H1 (cell line): ENCODE measurements around the gene ZNF143. TPM values are rescaled to one million over a fixed set of nuclear protein-coding genes. Genes with fewer than 3 reads are reported as not detected.
"Not testable (repeated sequence)": the region's sequence is repeated elsewhere in the genome, so short reads cannot be mapped to it uniquely, and the experiment has no call there.

Experiments used
- CTCF ChIA-PET: fragments of 300-600 bp; sonication (Branson Sonifier 250); formaldehyde crosslinking; loops from one replicate; lab custom pipeline; 2021; ENCODE audit not compliant: partially characterized antibody; lab: Charles Lee
- POLR2A ChIA-PET: fragments of 300-600 bp; sonication (Branson Sonifier 250); formaldehyde crosslinking; loops from one replicate; lab custom pipeline; 2021; ENCODE audit warnings: inconsistent platforms; ENCODE audit not compliant: partially characterized antibody; lab: Charles Lee
- DNase-seq, 2 experiments: peaks; one replicate each; pipeline versions ENCODE4 v3.0.0 to v3.0.0-alpha.2; 2010 to 2022; ENCODE audit warnings: low spot score in 2 of 2, low read depth in 1 of 2, mixed read lengths in 1 of 2
- FAIRE-seq: peaks from 2 replicates; lab custom pipeline; 2011; peaks lifted over from hg19 to GRCh38; lab: Jason Lieb, UNC
- H2AFZ ChIP-seq: 2 replicates; pipeline ENCODE4 v1.8.1; 2012; ENCODE audit warnings: low read length, inconsistent platforms
- H2AK5ac ChIP-seq: 2 replicates; pipeline ENCODE4 v1.6.1; 2013; ENCODE audit warnings: low read depth, low read length
- H2BK120ac ChIP-seq: replicated peaks from 2 replicates; pipeline ENCODE3; 2013; ENCODE audit warnings: low read depth, low read length, inconsistent platforms
- H2BK12ac ChIP-seq: 2 replicates; pipeline ENCODE4 v1.6.1; 2013; ENCODE audit warnings: low read depth, low read length
- H2BK15ac ChIP-seq: 2 replicates; pipeline ENCODE4 v1.6.1; 2013; ENCODE audit warnings: low read length
- H2BK20ac ChIP-seq: 2 replicates; pipeline ENCODE4 v1.6.1; 2013; ENCODE audit warnings: low read length
- H2BK5ac ChIP-seq: 2 replicates; pipeline ENCODE4 v1.6.1; 2013; ENCODE audit warnings: low read depth, low read length
- H3K14ac ChIP-seq: 2 replicates; pipeline ENCODE4 v1.6.1; 2013; ENCODE audit warnings: inconsistent platforms; ENCODE audit not compliant: insufficient read length
- H3K18ac ChIP-seq: 2 replicates; pipeline ENCODE4 v1.6.1; 2013; ENCODE audit warnings: low read length; ENCODE audit errors: extremely low read depth
- H3K23ac ChIP-seq: 2 replicates; pipeline ENCODE4 v1.6.1; 2013; ENCODE audit warnings: inconsistent platforms; ENCODE audit not compliant: insufficient read length
- H3K23me2 ChIP-seq: 2 replicates; pipeline ENCODE4 v1.6.1; 2013; ENCODE audit warnings: low read depth, low read length
- H3K27ac ChIP-seq: 2 replicates; pipeline ENCODE4 v1.6.1; 2011; ENCODE audit warnings: low read depth, low read length, inconsistent platforms
- H3K27me3 ChIP-seq, 4 experiments: replicated peaks in 1 of 4; 1 replicate in 1 of 4; 2 replicates in 3 of 4; pipeline versions ENCODE4 v1.6.1 to v1.8.1; 2011 to 2013; ENCODE audit warnings: low read length in 3 of 4, mild to moderate bottlenecking in 3 of 4, inconsistent platforms in 2 of 4, mixed read lengths in 2 of 4, moderate library complexity in 1 of 4; ENCODE audit not compliant: control insufficient read depth in 3 of 4, insufficient read depth in 3 of 4; ENCODE audit errors: extremely low read depth in 1 of 4
- H3K36me3 ChIP-seq, 4 experiments: 2 replicates each; pipeline versions ENCODE4 v1.6.1 to v1.8.1; 2011 to 2013; ENCODE audit warnings: mild to moderate bottlenecking in 4 of 4, low read length in 3 of 4, moderate library complexity in 2 of 4, control low read depth in 1 of 4, inconsistent platforms in 1 of 4; ENCODE audit not compliant: insufficient read depth in 4 of 4, control insufficient read depth in 2 of 4
- H3K4ac ChIP-seq: replicated peaks from 2 replicates; pipeline ENCODE3; 2013; ENCODE audit warnings: low read length, low read depth, mixed read lengths, inconsistent platforms; ENCODE audit not compliant: insufficient read length
- H3K4me1 ChIP-seq, 4 experiments: replicated peaks in 1 of 4; 1 replicate in 1 of 4; 2 replicates in 3 of 4; pipeline versions ENCODE4 v1.6.1 to v1.8.1; 2011 to 2013; ENCODE audit warnings: low read length in 3 of 4, inconsistent platforms in 2 of 4, mixed read lengths in 1 of 4; ENCODE audit not compliant: insufficient read depth in 4 of 4, control insufficient read depth in 3 of 4
- H3K4me2 ChIP-seq, 2 experiments: 2 replicates each; pipeline versions ENCODE4 v1.6.1 to v1.8.1; 2011 to 2013; ENCODE audit warnings: low read depth in 2 of 2, low read length in 2 of 2, control low read depth in 1 of 2, inconsistent platforms in 1 of 2, mild to moderate bottlenecking in 1 of 2; ENCODE audit not compliant: insufficient read depth in 1 of 2
- H3K4me3 ChIP-seq, 4 experiments: fragments of 200-600, 300-600 bp in 1 of 4; sonication (generic), shearing (Covaris generic), sonication (Bioruptor Twin) in 1 of 4; 2 replicates each; pipeline versions ENCODE4 v1.5.1 to v1.8.1; 2011 to 2016; ENCODE audit warnings: low read length in 4 of 4, low read depth in 3 of 4, control low read depth in 2 of 4, inconsistent platforms in 2 of 4, mild to moderate bottlenecking in 2 of 4, mixed read lengths in 1 of 4, moderate library complexity in 1 of 4; ENCODE audit not compliant: insufficient read depth in 2 of 4; ENCODE audit errors: extremely low read depth in 1 of 4
- H3K56ac ChIP-seq: replicated peaks from 2 replicates; pipeline ENCODE3; 2013; ENCODE audit warnings: low read depth, mild to moderate bottlenecking, mixed read lengths, low read length, inconsistent platforms; ENCODE audit not compliant: insufficient read length
- H3K79me1 ChIP-seq: 2 replicates; pipeline ENCODE4 v1.6.1; 2013; ENCODE audit warnings: low read depth, low read length, control low read depth
- H3K79me2 ChIP-seq, 2 experiments: 2 replicates each; pipeline versions ENCODE4 v1.6.1 to v1.8.1; 2012 to 2013; ENCODE audit warnings: low read length in 2 of 2, mild to moderate bottlenecking in 2 of 2, inconsistent platforms in 1 of 2; ENCODE audit not compliant: insufficient read depth in 2 of 2, control insufficient read depth in 1 of 2
- H3K9ac ChIP-seq, 4 experiments: replicated peaks in 1 of 4; 1 replicate in 1 of 4; 2 replicates in 3 of 4; pipeline versions ENCODE4 v1.6.1 to v1.8.1; 2011 to 2013; ENCODE audit warnings: low read depth in 3 of 4, low read length in 3 of 4, control low read depth in 2 of 4, mild to moderate bottlenecking in 2 of 4, moderate library complexity in 2 of 4, inconsistent platforms in 1 of 4; ENCODE audit errors: extremely low read depth in 1 of 4
- H3K9me3 ChIP-seq, 2 experiments: 2 replicates each; pipeline versions ENCODE4 v1.6.1 to v1.8.1; 2012 to 2013; ENCODE audit warnings: mild to moderate bottlenecking in 2 of 2, moderate library complexity in 2 of 2, control low read depth in 1 of 2, inconsistent platforms in 1 of 2, low read depth in 1 of 2, low read length in 1 of 2, mixed read lengths in 1 of 2; ENCODE audit not compliant: insufficient read depth in 2 of 2
- H4K20me1 ChIP-seq, 2 experiments: replicated peaks in 1 of 2; 2 replicates each; pipeline versions ENCODE3 to v1.8.1; 2011 to 2013; ENCODE audit warnings: inconsistent platforms in 2 of 2, low read length in 2 of 2, mild to moderate bottlenecking in 1 of 2; ENCODE audit not compliant: insufficient read depth in 2 of 2, control insufficient read depth in 1 of 2
- H4K5ac ChIP-seq: 2 replicates; pipeline ENCODE4 v1.6.1; 2013; ENCODE audit warnings: low read length, low read depth, mixed read lengths, inconsistent platforms; ENCODE audit not compliant: insufficient read length
- H4K8ac ChIP-seq: 2 replicates; pipeline ENCODE4 v1.8.0; 2013; ENCODE audit warnings: mild to moderate bottlenecking, moderate library complexity, low read length, inconsistent platforms; ENCODE audit not compliant: insufficient read depth; ENCODE audit errors: extremely low read depth
- H4K91ac ChIP-seq: replicated peaks from 2 replicates; pipeline ENCODE3; 2013; ENCODE audit warnings: low read length, mixed read lengths, inconsistent platforms; ENCODE audit not compliant: insufficient read length
- WGBS, 2 experiments: shearing (Covaris generic) in 1 of 2; methylation state at CpG; one replicate each; pipeline versions ENCODE4 v1.1.6 to v1.1.7; 2013 to 2015; ENCODE audit warnings: low lambda C conversion rate in 2 of 2, mixed read lengths in 2 of 2, inconsistent platforms in 1 of 2, low coverage in 1 of 2, missing lambda C conversion rate in 1 of 2; ENCODE audit not compliant: insufficient replicate concordance in 2 of 2, insufficient coverage in 1 of 2, insufficient read length in 1 of 2; ENCODE audit errors: extremely low coverage in 1 of 2, missing lambda C conversion rate in 1 of 2; 5-methylcytosine and 5-hydroxymethylcytosine counted together
- polyA plus RNA-seq, 7 experiments: library from polyadenylated mRNA; depleted of rRNA in 3 of 7; stranded (reverse) in 5 of 7; unstranded in 2 of 7; fragments of >200 nt in 5 of 7; fragments of 200-250 nt in 2 of 7; gene quantifications; 1 replicate in 5 of 7; 2 replicates in 1 of 7; 4 replicates in 1 of 7; pipeline versions ENCODE4 v1.2.1 to v1.2.3, GENCODE V29; 2011 to 2013; ENCODE audit warnings: missing spikeins in 2 of 7, mixed read lengths in 2 of 7
- total RNA-seq: library from RNA; stranded (reverse); fragmentation: NEBNext Ultra II Directional; extraction: Animal tissue kit (Norgen Biotek cat#: 25700); gene quantifications from 2 replicates; pipeline ENCODE4 v1.2.1, GENCODE V29; 2021

Gene ZNF143
- total and polyA plus RNA-seq, 2 of the 8 experiments (the other 6 are each of a cell fraction or from before 2014, with no cell fraction given) = 43.0 to 69.2 TPM

- H3K14ac ChIP-seq, H3K23me2 ChIP-seq, H4K5ac ChIP-seq, H2BK20ac ChIP-seq, H3K9ac ChIP-seq, DNase-seq, H3K56ac ChIP-seq, H3K4me3 ChIP-seq, H2AK5ac ChIP-seq, H2BK5ac ChIP-seq, H3K4me1 ChIP-seq, H4K20me1 ChIP-seq, CTCF ChIA-PET, H3K27ac ChIP-seq, H2BK15ac ChIP-seq, H3K79me1 ChIP-seq, H3K4me2 ChIP-seq, H3K18ac ChIP-seq, H4K91ac ChIP-seq, FAIRE-seq, H2BK12ac ChIP-seq, H4K8ac ChIP-seq, H2AFZ ChIP-seq, H3K79me2 ChIP-seq, H3K4ac ChIP-seq, POLR2A ChIA-PET, H2BK120ac ChIP-seq, H3K9me3 ChIP-seq, H3K27me3 ChIP-seq, H3K23ac ChIP-seq: not testable (repeated sequence)
- H3K36me3 ChIP-seq = peaks cover 4 to 43% (median 27%) of the 10 kb centered on the region in 4 experiments
- 100% methylated on average over 1 of the region's 1 CpG; no CpG with 5 or more reads in 1 of the 2 experiments for WGBS, 2 experiments
Measured at GRCh38 chr11:9514576-9514975, 53.8 kb downstream of the ZNF143 start.
